ENCODE measurements around the gene ARCN1.

ARCN1 gene

GRCh38 chr11:118532852-118533768, 39.1 kb upstream of the ARCN1 start:
- no peak overlapping the region for H3K4me3 ChIP-seq (ENCODE audit: low read length)
- no peak for DNase-seq (ENCODE audit: low read depth)
- TF ChIP-seq CTCF (conservative IDR thresholded peaks at IDR 0.05; ENCODE audit: low read length) = no peak

- H3K4me3 ChIP-seq (ENCODE audit: low read length) = no peak overlapping the region
- DNase-seq (ENCODE audit: low read depth) = no peak
- no peak for TF ChIP-seq CTCF (conservative IDR thresholded peaks at IDR 0.05; ENCODE audit: low read length)
Measured at GRCh38 chr11:118533769-118534729, 38.2 kb upstream of the ARCN1 start.

- H3K4me3 ChIP-seq (ENCODE audit: low read length) = no peak overlapping the region
- no peak for DNase-seq (ENCODE audit: low read depth)
- no peak for TF ChIP-seq CTCF (conservative IDR thresholded peaks at IDR 0.05; ENCODE audit: low read length)
Measured at GRCh38 chr11:118535261-118535660, 36.9 kb upstream of the ARCN1 start.

- H3K4me3 ChIP-seq (ENCODE audit: low read length) = no peak overlapping the region
- no peak for DNase-seq (ENCODE audit: low read depth)
- TF ChIP-seq CTCF (conservative IDR thresholded peaks at IDR 0.05; ENCODE audit: low read length) = no peak
Measured at GRCh38 chr11:118536726-118537125, 35.5 kb upstream of the ARCN1 start.

- H3K4me3 ChIP-seq (ENCODE audit: low read length) = no peak overlapping the region
- no peak for TF ChIP-seq CTCF (conservative IDR thresholded peaks at IDR 0.05; ENCODE audit: low read length)
- no peak for DNase-seq (ENCODE audit: low read depth)
Measured at GRCh38 chr11:118537409-118537980, 34.7 kb upstream of the ARCN1 start.

- no peak for DNase-seq (ENCODE audit: low read depth)
- no peak for TF ChIP-seq CTCF (conservative IDR thresholded peaks at IDR 0.05; ENCODE audit: low read length)
- no peak overlapping the region for H3K4me3 ChIP-seq (ENCODE audit: low read length)
Measured at GRCh38 chr11:118544010-118544646, 28.1 kb upstream of the ARCN1 start.

Measured in AG10803 (cell line).